ENCODE data around the gene KCNJ1. TPM values are rescaled to one million over a fixed set of nuclear protein-coding genes. Genes with fewer than 3 reads are reported as not detected.

Gene KCNJ1
- total and polyA plus RNA-seq, 9 of the 15 experiments (the other 6 are each of a cell fraction or from before 2014, with no cell fraction given): not detected

DNA sequence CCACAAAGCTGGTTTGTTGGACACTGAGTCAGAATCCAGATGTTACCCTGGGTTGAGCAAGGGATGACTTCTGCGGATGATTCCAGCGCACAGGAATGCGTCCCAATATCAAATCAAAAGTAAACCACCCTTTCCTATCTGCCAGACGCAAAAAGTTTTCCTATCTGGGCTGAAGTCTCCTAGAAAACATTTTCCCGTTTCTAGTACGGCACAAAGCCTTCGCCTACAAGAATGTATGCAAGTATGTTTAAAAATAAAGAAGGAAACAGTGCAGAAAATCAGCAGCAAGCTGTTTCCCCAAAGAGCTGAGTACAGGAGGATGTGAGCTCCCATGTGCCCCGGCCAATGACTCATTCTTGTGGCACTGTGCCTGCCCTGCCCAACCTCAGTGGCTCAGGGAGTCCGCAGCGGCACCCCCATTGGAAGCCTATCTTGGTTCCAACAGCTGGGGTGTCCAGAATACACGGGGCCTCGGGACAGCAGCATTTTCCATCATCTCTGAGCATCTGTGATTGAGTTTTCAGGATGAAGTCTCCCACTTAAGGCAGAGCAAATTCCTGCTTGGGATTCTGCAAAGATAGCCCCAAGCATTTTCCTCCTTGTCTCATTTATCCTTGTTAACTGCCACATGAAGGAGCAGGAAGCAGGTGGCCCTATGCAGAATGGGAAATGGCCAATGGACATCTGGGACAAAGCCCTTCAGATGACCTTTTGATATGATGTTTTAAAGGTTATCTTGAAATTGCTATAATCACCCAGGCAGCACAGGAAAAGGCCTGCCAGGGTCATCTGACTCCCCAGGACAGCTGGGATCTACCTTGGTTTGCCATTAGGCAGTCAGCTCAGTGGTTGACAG, 41.5 kb upstream of the KCNJ1 start (continued):
- TF ChIP-seq, protein P1, sequence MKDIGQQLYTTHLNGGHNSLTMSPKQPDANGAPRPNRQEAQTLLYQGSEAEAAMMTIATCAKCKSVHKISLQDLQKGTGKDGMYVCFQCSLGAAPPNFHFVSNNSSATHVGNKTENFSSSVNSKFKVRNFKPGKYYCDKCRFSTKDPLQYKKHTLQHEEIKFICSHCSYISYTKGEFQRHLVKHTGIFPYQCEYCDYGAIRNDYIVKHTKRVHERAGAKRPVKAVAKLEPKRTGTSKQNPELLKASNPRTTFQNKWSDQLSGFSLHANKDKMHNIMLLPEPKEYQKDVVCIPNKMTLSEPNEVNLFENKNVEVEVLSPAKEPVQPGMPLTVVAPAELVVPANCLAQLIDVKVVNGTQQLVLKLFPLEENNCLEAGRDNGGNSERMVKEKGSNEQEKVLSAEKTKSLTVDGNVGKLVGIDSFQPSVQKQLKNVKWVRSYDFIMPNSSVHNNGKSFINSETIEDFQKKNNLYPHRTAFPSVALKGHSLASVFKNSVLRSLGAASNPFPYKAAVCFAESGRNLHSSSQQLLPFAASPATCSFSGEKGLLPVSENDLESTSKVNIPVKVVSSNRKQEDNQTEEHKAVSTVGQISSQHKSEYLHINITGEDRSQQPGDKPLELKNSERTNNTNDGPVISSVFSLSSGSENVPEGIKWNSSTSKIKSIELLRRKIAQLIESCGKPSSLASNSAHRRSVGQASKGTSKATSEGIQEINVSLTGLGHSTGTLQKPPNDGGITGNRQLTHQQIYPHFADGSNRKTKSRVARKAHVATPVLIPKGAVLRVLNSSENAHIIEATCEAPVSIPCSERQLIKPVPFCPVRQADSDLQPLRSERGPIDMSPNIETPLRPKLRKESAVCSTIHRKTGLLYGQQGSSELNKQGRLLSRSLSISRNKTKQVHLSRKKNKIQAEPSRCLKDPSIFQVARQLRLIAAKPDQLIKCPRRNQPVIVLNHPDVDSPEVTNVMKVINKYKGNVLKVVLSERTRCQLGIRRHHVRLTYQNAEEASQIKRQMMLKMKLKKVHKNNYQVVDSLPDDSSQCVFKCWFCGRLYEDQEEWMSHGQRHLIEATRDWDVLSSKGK (CRISPR knock-in tag; IDR thresholded peaks at IDR 0.05): no peak
- TF ChIP-seq ZNF274 (IDR thresholded peaks at IDR 0.05; ENCODE audit: borderline replicate concordance, low read depth, low read length) (no peak), ELF1 (tag; IDR thresholded peaks at IDR 0.05) (no peak), ZNF175 (CRISPR knock-in tag; IDR thresholded peaks at IDR 0.05; ENCODE audit: low read depth) (no peak), ELK1 (CRISPR knock-in tag; IDR thresholded peaks at IDR 0.05) (no peak), ELF4 (CRISPR knock-in tag; IDR thresholded peaks at IDR 0.05) (no peak), NFIX (CRISPR knock-in tag; IDR thresholded peaks at IDR 0.05; ENCODE audit: low read depth) (no peak), NFE2 (IDR thresholded peaks at IDR 0.05; ENCODE audit: low read depth) (no peak)
- TF ChIP-seq, protein P2, sequence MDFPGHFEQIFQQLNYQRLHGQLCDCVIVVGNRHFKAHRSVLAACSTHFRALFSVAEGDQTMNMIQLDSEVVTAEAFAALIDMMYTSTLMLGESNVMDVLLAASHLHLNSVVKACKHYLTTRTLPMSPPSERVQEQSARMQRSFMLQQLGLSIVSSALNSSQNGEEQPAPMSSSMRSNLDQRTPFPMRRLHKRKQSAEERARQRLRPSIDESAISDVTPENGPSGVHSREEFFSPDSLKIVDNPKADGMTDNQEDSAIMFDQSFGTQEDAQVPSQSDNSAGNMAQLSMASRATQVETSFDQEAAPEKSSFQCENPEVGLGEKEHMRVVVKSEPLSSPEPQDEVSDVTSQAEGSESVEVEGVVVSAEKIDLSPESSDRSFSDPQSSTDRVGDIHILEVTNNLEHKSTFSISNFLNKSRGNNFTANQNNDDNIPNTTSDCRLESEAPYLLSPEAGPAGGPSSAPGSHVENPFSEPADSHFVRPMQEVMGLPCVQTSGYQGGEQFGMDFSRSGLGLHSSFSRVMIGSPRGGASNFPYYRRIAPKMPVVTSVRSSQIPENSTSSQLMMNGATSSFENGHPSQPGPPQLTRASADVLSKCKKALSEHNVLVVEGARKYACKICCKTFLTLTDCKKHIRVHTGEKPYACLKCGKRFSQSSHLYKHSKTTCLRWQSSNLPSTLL (IDR thresholded peaks at IDR 0.05): no peak
